Measurements from ENCODE around the gene MAN1A2. TPM values are rescaled to one million over a fixed set of nuclear protein-coding genes. Genes with fewer than 3 reads are reported as not detected.

The MAN1A2 gene
- total RNA-seq, 4 donors from 2014 or later: 55.0 to 84.2 (median 79.8) TPM

DNA sequence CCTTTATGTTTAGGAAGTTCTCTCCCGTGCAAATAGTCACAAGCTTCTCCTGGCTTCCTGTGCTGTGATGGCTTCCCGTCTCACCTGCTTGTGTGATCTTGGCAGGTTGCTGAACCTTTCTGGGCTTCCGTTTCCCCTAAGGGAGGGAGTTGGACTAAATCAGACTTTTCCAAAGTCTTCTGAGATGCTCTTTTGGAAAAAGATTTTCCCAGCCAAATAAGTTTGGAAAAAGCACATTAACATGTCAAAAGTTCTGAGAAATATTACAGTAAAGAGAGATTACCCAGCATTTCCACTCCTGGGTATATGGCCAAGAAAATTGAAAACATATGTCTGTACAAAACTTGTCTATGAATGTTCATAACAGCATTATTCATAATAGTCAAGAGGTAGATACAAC lies 202.6 kb downstream of the MAN1A2 start:
- H3K36me3 ChIP-seq: no peaks in the 10 kb centered on the region
- H3K27ac ChIP-seq: peak overlapping the region; percentile 64 to 87 (median 80)
- H3K4me3 ChIP-seq (replicated peaks in 1 of 3): no peak overlapping the region
- DNase-seq: no peak
- H3K27me3 ChIP-seq: no peaks in the 10 kb centered on the region
- H3K4me1 ChIP-seq: peaks cover 15 to 33% of the 10 kb centered on the region in 2 donors
- TF ChIP-seq CTCF (IDR thresholded peaks at IDR 0.05): no peak
- no peak for TF ChIP-seq POLR2A (IDR thresholded peaks at IDR 0.05)
- WGBS, 2 donors: 54 to 68% methylated on average over 3 of the region's 3 CpGs
- intact Hi-C loops (cut with DNase I): no loop called here
- no peaks in the 10 kb centered on the region for H3K9me3 ChIP-seq

DNA sequence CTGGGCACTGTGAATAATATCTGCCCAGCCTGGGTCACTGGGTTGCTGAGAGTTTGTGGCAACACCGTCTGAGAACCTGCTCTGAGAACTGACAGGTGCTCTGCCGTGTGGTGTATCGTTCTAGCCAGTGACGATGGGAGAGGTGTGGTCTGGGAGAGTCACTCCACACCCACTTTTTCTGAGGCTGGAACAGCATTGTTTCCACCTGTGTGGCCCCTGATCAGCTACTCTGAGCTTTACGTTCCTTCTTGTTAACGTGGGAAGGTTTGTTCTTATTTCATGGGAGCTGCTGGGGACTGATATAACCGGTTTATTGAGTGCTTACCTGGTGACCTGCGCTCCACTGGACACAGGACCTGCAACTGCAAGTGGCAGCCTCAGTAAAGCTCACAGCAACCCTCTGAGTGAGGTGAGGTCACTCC lies 203.8 kb downstream of the MAN1A2 start:
- Histone ChIP-seq H3K27ac (peak overlapping the region; percentile 64 to 87 (median 80)), H3K9me3 (no peaks in the 10 kb centered on the region), H3K27me3 (no peaks in the 10 kb centered on the region), H3K4me1 (peaks cover 15 to 33% of the 10 kb centered on the region in 2 donors), H3K4me3 (replicated peaks in 1 of 3) (no peak overlapping the region), H3K36me3 (no peaks in the 10 kb centered on the region)
- 23 to 44% methylated on average over 4 to 8 of the region's 8 CpGs for WGBS, 2 donors
- intact Hi-C loops (cut with DNase I): no loop called here
- TF ChIP-seq POLR2A (IDR thresholded peaks at IDR 0.05) (peak in 1 of 2 donors; percentile 59), CTCF (IDR thresholded peaks at IDR 0.05) (no peak)
- DNase-seq: peak; percentile 87 to 90

GRCh38 chr1:117571496-117571895 lies 204.2 kb downstream of the MAN1A2 start:
- TF ChIP-seq CTCF (IDR thresholded peaks at IDR 0.05): no peak
- TF ChIP-seq POLR2A (IDR thresholded peaks at IDR 0.05): no peak
- intact Hi-C loops (cut with DNase I): no loop called here
- 87% methylated on average over 5 of the region's 5 CpGs for WGBS, 2 donors
- no peak for DNase-seq
- peak overlapping the region; percentile 64 to 87 (median 80) for H3K27ac ChIP-seq
- H3K9me3 ChIP-seq: no peaks in the 10 kb centered on the region
- H3K27me3 ChIP-seq: no peaks in the 10 kb centered on the region
- H3K4me3 ChIP-seq (replicated peaks in 1 of 3): no peak overlapping the region
- H3K36me3 ChIP-seq: no peaks in the 10 kb centered on the region
- peaks cover 15 to 33% of the 10 kb centered on the region in 2 donors for H3K4me1 ChIP-seq

DNA sequence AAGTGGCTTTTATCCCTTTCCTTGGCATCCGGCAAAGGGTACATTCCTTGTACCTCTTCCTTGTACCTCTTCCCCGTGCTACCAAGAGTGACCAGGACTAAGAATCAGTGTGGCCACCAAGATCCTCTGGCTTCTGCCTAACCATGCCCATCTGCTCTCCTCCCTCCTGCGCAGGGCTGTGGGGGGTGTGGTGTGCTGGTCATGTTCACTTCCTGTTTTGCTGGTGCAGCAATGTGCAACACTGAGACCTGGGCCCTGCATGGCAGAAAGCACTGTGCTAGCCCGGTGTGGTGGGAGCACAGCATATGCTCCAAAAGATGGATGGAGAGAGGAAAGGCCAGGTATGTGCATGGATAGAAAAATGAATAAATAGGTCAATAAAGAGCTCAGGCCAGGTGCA lies 205.3 kb downstream of the MAN1A2 start:
- peak overlapping the region in 1 of 3 donors; percentile 25 for H3K27ac ChIP-seq
- no peak overlapping the region for H3K4me3 ChIP-seq (replicated peaks in 1 of 3)
- WGBS, 2 donors: 67 to 72% methylated on average over 4 of the region's 4 CpGs
- H3K9me3 ChIP-seq: no peaks in the 10 kb centered on the region
- H3K4me1 ChIP-seq: peaks cover 15 to 33% of the 10 kb centered on the region in 2 donors
- TF ChIP-seq POLR2A (IDR thresholded peaks at IDR 0.05) (no peak), CTCF (IDR thresholded peaks at IDR 0.05) (no peak)
- intact Hi-C loops (cut with DNase I): no loop called here
- no peaks in the 10 kb centered on the region for H3K36me3 ChIP-seq
- H3K27me3 ChIP-seq: no peaks in the 10 kb centered on the region
- peak in 1 of 2 donors; percentile 15 for DNase-seq

- peaks cover 15 to 33% of the 10 kb centered on the region in 2 donors for H3K4me1 ChIP-seq
- TF ChIP-seq POLR2A (IDR thresholded peaks at IDR 0.05) (no peak), CTCF (IDR thresholded peaks at IDR 0.05) (no peak)
- 81 to 87% methylated on average over 8 to 10 of the region's 10 CpGs for WGBS, 2 donors
These were observed 206.3 kb downstream of the MAN1A2 start for GRCh38 chr1:117573386-117574023.

More at GRCh38 chr1:117573386-117574023, 206.3 kb downstream of the MAN1A2 start:
- H3K4me3 ChIP-seq (replicated peaks in 1 of 3): no peak overlapping the region
- intact Hi-C loops (cut with DNase I): no loop called here
- H3K27ac ChIP-seq: peak overlapping the region in 1 of 3 donors; percentile 55
- DNase-seq: no peak
- no peaks in the 10 kb centered on the region for H3K9me3 ChIP-seq
- H3K36me3 ChIP-seq: no peaks in the 10 kb centered on the region
- H3K27me3 ChIP-seq: no peaks in the 10 kb centered on the region
